K562 (cell line): ENCODE data around the gene SNX3. TPM values are rescaled to one million over a fixed set of nuclear protein-coding genes. Genes with fewer than 3 reads are reported as not detected.

Experiments
- ATAC-seq: fragments of 200-7000 bp; cut with Tn5 transposase; 3 replicates; pipeline ENCODE4 v1.9.1; 2020; ENCODE audit warnings: moderate library complexity
- BruUV-seq: library from RNA; stranded (reverse); fragments of 400-500 nt; replicated peaks from 2 replicates; lab custom pipeline; 2021; lab: Mats Ljungman, UMichigan
- CTCF ChIA-PET: fragments of 300-600 bp; formaldehyde crosslinking; extraction: SDS; loops from one replicate; lab custom pipeline; 2021; ENCODE audit warnings: low intra/inter-chr PET ratio; lab: Yijun Ruan, JAX
- POLR2A ChIA-PET: fragments of 300-600, 350-650 bp; sonication (Branson Sonifier 250); formaldehyde crosslinking; extraction: SDS; loops from one replicate; lab custom pipeline; 2021; ENCODE audit warnings: antibody characterized with exemption, inconsistent platforms; lab: Yijun Ruan, JAX
- DNase-seq, 4 experiments: peaks; one replicate each; pipeline versions ENCODE4 v3.0.0 to v3.0.0-alpha.2; 2011 to 2018; ENCODE audit warnings: low spot score in 3 of 4, mixed read lengths in 3 of 4; ENCODE audit errors: extremely low read depth in 1 of 4
- FAIRE-seq: peaks from 2 replicates; lab custom pipeline; 2011; peaks lifted over from hg19 to GRCh38; lab: Jason Lieb, UNC
- H2AFZ ChIP-seq: 2 replicates; pipeline ENCODE4 v1.6.0; 2011; ENCODE audit warnings: low read depth, low read length, control low read depth, inconsistent platforms
- H3K27ac ChIP-seq: fragments of 200-600 bp; 3 replicates; pipeline ENCODE4 v1.8.0; 2011; ENCODE audit warnings: low read depth, mild to moderate bottlenecking, control low read depth, inconsistent platforms, low read length, moderate library complexity, mixed read lengths; ENCODE audit errors: extremely low read depth
- H3K27me3 ChIP-seq, 2 experiments: fragments of 300-600 bp in 1 of 2; 2 replicates in 1 of 2; 3 replicates in 1 of 2; pipeline versions ENCODE4 v1.6.0 to v1.8.0; 2011; ENCODE audit warnings: inconsistent platforms in 2 of 2, low read length in 2 of 2, mild to moderate bottlenecking in 1 of 2, mixed read lengths in 1 of 2, moderate library complexity in 1 of 2; ENCODE audit not compliant: control insufficient read depth in 2 of 2, insufficient read depth in 2 of 2
- H3K36me3 ChIP-seq: fragments of 300-600 bp; 3 replicates; pipeline ENCODE4 v1.8.0; 2011; ENCODE audit warnings: mild to moderate bottlenecking, low read length, inconsistent platforms; ENCODE audit not compliant: control insufficient read depth, insufficient read depth
- H3K4me1 ChIP-seq, 2 experiments: fragments of 200-600 bp in 1 of 2; replicated peaks in 1 of 2; 2 replicates in 1 of 2; 3 replicates in 1 of 2; pipeline versions ENCODE4 v1.5.1 to v1.8.0; 2011; ENCODE audit warnings: inconsistent platforms in 2 of 2, low read length in 2 of 2, mild to moderate bottlenecking in 1 of 2, mixed read lengths in 1 of 2, moderate library complexity in 1 of 2; ENCODE audit not compliant: control insufficient read depth in 2 of 2, insufficient read depth in 2 of 2
- H3K4me2 ChIP-seq: 2 replicates; pipeline ENCODE4 v1.6.1; 2011; ENCODE audit warnings: low read length, control low read depth, inconsistent platforms, mixed read lengths; ENCODE audit not compliant: insufficient read depth
- H3K4me3 ChIP-seq: fragments of 200-600 bp; sonication (generic), shearing (Covaris generic); 2 replicates; pipeline ENCODE4 v1.5.1; 2016; ENCODE audit warnings: control low read depth, inconsistent platforms
- H3K79me2 ChIP-seq: fragments of 200-600 bp; 3 replicates; pipeline ENCODE4 v1.8.0; 2011; ENCODE audit warnings: low read length, inconsistent platforms; ENCODE audit not compliant: control insufficient read depth, insufficient read depth
- H3K9ac ChIP-seq, 2 experiments: 2 replicates each; pipeline versions ENCODE4 v1.6.0 to v1.6.1; 2011; ENCODE audit warnings: low read depth in 2 of 2, low read length in 2 of 2, control low read depth in 1 of 2, inconsistent platforms in 1 of 2, mild to moderate bottlenecking in 1 of 2, mixed read lengths in 1 of 2; ENCODE audit not compliant: insufficient read depth in 1 of 2
- H3K9me1 ChIP-seq: one replicate; pipeline ENCODE4 v1.6.0; 2011; ENCODE audit warnings: inconsistent platforms, mild to moderate bottlenecking, low read length, moderate library complexity; ENCODE audit not compliant: control insufficient read depth, insufficient read depth
- H3K9me3 ChIP-seq: replicated peaks from 2 replicates; pipeline ENCODE4 v1.5.1; 2011; ENCODE audit warnings: low read depth, low read length, inconsistent platforms; ENCODE audit not compliant: control insufficient read depth, insufficient read depth
- H4K20me1 ChIP-seq: replicated peaks from 2 replicates; pipeline ENCODE4 v1.6.1; 2011; ENCODE audit warnings: low read length, inconsistent platforms, mixed read lengths; ENCODE audit not compliant: control insufficient read depth, insufficient read depth
- CBX3 ChIP-seq, 2 experiments: IDR thresholded peaks; 1 replicate in 1 of 2; 2 replicates in 1 of 2; pipeline ENCODE4 v1.6.1; 2012; ENCODE audit warnings: inconsistent platforms in 2 of 2, low read length in 2 of 2, borderline replicate concordance in 1 of 2, control low read depth in 1 of 2
- CHD2 ChIP-seq: IDR thresholded peaks from 2 replicates; pipeline ENCODE4 v1.6.1; 2011; ENCODE audit warnings: low read depth, low read length
- ETV1 ChIP-seq: fragments of 450-650 bp; conservative IDR thresholded peaks from 2 replicates; pipeline ENCODE4 v1.6.1; 2016; ENCODE audit warnings: missing genetic modification characterization, control low read depth, low read depth, missing compliant biosample characterization
- FOXJ3 ChIP-seq: sonication (generic); formaldehyde crosslinking; IDR thresholded peaks from 2 replicates; pipeline ENCODE4 v1.4.0; 2020; ENCODE audit warnings: mild to moderate bottlenecking, missing genetic modification reagents
- LCOR ChIP-seq: sonication (generic); formaldehyde crosslinking; IDR thresholded peaks from 2 replicates; pipeline ENCODE4 v1.8.0; 2022; ENCODE audit warnings: mild to moderate bottlenecking, missing genetic modification reagents
- MED1 ChIP-seq: sonication (generic); formaldehyde crosslinking; IDR thresholded peaks from 2 replicates; pipeline ENCODE4 v1.8.1; 2023; ENCODE audit warnings: missing genetic modification reagents, borderline replicate concordance
- MEIS2 ChIP-seq: fragments of 450-650 bp; IDR thresholded peaks from 2 replicates; pipeline ENCODE4 v1.6.1; 2014; ENCODE audit warnings: mild to moderate bottlenecking; ENCODE audit not compliant: partially characterized antibody
- PBX2 ChIP-seq, 2 experiments: IDR thresholded peaks in 1 of 2; conservative IDR thresholded peaks in 1 of 2; 2 replicates each; pipeline ENCODE4 v1.6.1; 2016; ENCODE audit warnings: low read depth in 2 of 2, mild to moderate bottlenecking in 1 of 2, missing compliant biosample characterization in 1 of 2, missing genetic modification characterization in 1 of 2, moderate library complexity in 1 of 2
- POU5F1 ChIP-seq: fragments of 150-350 bp; IDR thresholded peaks from 2 replicates; pipeline ENCODE4 v1.6.1; 2014; ENCODE audit warnings: borderline replicate concordance, low read length, low read depth, mild to moderate bottlenecking; ENCODE audit not compliant: partially characterized antibody
- ZNF512 ChIP-seq: IDR thresholded peaks from 2 replicates; pipeline ENCODE4 v1.6.1; 2016; ENCODE audit warnings: missing genetic modification characterization, missing compliant biosample characterization
- WGBS: fragments of 100-300 bp; shearing (Covaris generic); methylation state at CpG from one replicate; pipeline ENCODE4 v1.1.6; 2016; ENCODE audit warnings: low coverage, mixed read lengths; ENCODE audit not compliant: insufficient coverage; ENCODE audit errors: missing lambda C conversion rate; 5-methylcytosine and 5-hydroxymethylcytosine counted together
- in situ Hi-C: fragments of 300-500 bp; cut with MboI; formaldehyde crosslinking; loops from 4 replicates; pipeline ENCODE4 v1.15.0; 2018; ENCODE audit warnings: inconsistent platforms, mixed read lengths
- intact Hi-C: fragments of 100-400 bp; cut with micrococcal nuclease; formaldehyde crosslinking; loops from 2 replicates; pipeline ENCODE4 v1.14.2; 2022
- polyA plus RNA-seq, 8 experiments: library from polyadenylated mRNA; depleted of rRNA in 4 of 8; stranded (reverse) in 5 of 8; unstranded in 3 of 8; fragments of >200 nt; fragmentation: Nextera tagmentation in 2 of 8; fragmentation: Illumina TruSeq in 1 of 8; extraction: Ambion mirVana in 2 of 8; extraction: Trizol in 1 of 8; gene quantifications; 2 replicates each; pipeline versions ENCODE4 v1.2.1 to v1.2.3, GENCODE V29; 2011 to 2014; ENCODE audit warnings: inconsistent platforms in 1 of 8, missing spikeins in 1 of 8
- total RNA-seq, 7 experiments: library from RNA; depleted of rRNA in 6 of 7; stranded (reverse); fragments of >200 nt in 6 of 7; fragmentation: Illumina TruSeq in 2 of 7; extraction: Trizol in 2 of 7; gene quantifications; 2 replicates each; pipeline versions ENCODE4 v1.2.1 to v1.2.3, GENCODE V29; 2011 to 2021; ENCODE audit warnings: low replicate concordance in 1 of 7

Gene SNX3
- total and polyA plus RNA-seq, 9 of the 15 experiments (the other 6 are each of a cell fraction or from before 2014, with no cell fraction given): 48.9 to 410 (median 159) TPM

GRCh38 chr6:108180776-108181175, 80.1 kb downstream of the SNX3 start:
- no peaks in the 10 kb centered on the region for H3K36me3 ChIP-seq
- FAIRE-seq: no peak
- peaks cover 0 to 9% of the 10 kb centered on the region in 2 experiments; a peak in 2 of 5 replicates for H3K4me1 ChIP-seq
- peaks cover 6 to 34% of the 10 kb centered on the region in 2 experiments; a peak in 4 of 5 replicates for H3K27me3 ChIP-seq
- ChIA-PET POLR2A (interaction anchor here (1.0 to 1.2 kb wide), 3 partner anchors 11 to 24 kb away, joined by 3 read pairs; no protein-coding TSS in a partner anchor), CTCF (no interaction called here)
- H3K4me3 ChIP-seq: no peak overlapping the region
- intact Hi-C loops: no loop called here
- H3K4me2 ChIP-seq: no peak overlapping the region
- no peak overlapping the region for H3K9ac ChIP-seq
- in situ Hi-C loops: no loop called here
- no peaks in the 10 kb centered on the region for H3K9me1 ChIP-seq
- no peaks in the 10 kb centered on the region for H3K79me2 ChIP-seq
- H3K9me3 ChIP-seq: no peaks in the 10 kb centered on the region
- BruUV-seq: no TSS peak
- H3K27ac ChIP-seq: no peak overlapping the region
- DNase-seq: no peak
- 0% methylated on average over 6 of the region's 6 CpGs for WGBS
- H4K20me1 ChIP-seq: no peaks in the 10 kb centered on the region
- H2AFZ ChIP-seq: no peak overlapping the region
- no peak for ATAC-seq
- no peak for TF ChIP-seq MEIS2
- no peak for TF ChIP-seq LCOR
- TF ChIP-seq MED1 (CRISPR knock-in tag): no peak
- no peak for TF ChIP-seq POU5F1
- no peak for TF ChIP-seq CBX3 (IDR thresholded peaks at IDR 0.05; ENCODE audit: borderline replicate concordance in 1 of 2, low read length in 2 of 2)

- POLR2A ChIA-PET: interaction anchor here (0.8 to 1.2 kb wide), 2 partner anchors 13 to 24 kb away, joined by 3 to 4 read pairs; no protein-coding TSS in a partner anchor
- Histone ChIP-seq H3K27me3 (peaks cover 9 to 36% of the 10 kb centered on the region in 2 experiments; a peak in 4 of 5 replicates), H3K4me3 (no peak overlapping the region), H3K79me2 (no peaks in the 10 kb centered on the region), H3K9me1 (no peaks in the 10 kb centered on the region), H3K27ac (no peak overlapping the region), H3K4me1 (peaks cover 0 to 14% of the 10 kb centered on the region in 2 experiments; a peak in 3 of 5 replicates), H3K4me2 (no peak overlapping the region), H2AFZ (no peak overlapping the region), H4K20me1 (no peaks in the 10 kb centered on the region), H3K9me3 (no peaks in the 10 kb centered on the region), H3K9ac (no peak overlapping the region), H3K36me3 (no peaks in the 10 kb centered on the region)
- WGBS: 0% methylated on average over 1 of the region's 1 CpG
- BruUV-seq: no TSS peak
- intact Hi-C loops: no loop called here
- DNase-seq (no peak), FAIRE-seq (no peak), ATAC-seq (no peak)
- in situ Hi-C loops: no loop called here
- TF ChIP-seq FOXJ3 (CRISPR knock-in tag) (no peak), PBX2 (CRISPR knock-in tag; IDR thresholded peaks at IDR 0.05; ENCODE audit: low read depth) (no peak), PBX2 (tag; conservative IDR thresholded peaks at IDR 0.05; ENCODE audit: low read depth) (no peak), ZNF512 (tag) (no peak), CHD2 (no peak), ETV1 (tag) (no peak)
- CTCF ChIA-PET: no interaction called here
These were observed 80.6 kb downstream of the SNX3 start for GRCh38 chr6:108180266-108180665.
